Measurements from ENCODE around the gene DUSP3.
"Not testable (repeated sequence)": the region's sequence is repeated elsewhere in the genome, so short reads cannot be mapped to it uniquely, and the experiment has no call there.

Gene DUSP3

GRCh38 chr17:43799047-43799446 is 20.3 kb upstream of the DUSP3 start:
- DNase-seq, result no peak

- not testable (repeated sequence) for DNase-seq
Observed at GRCh38 chr17:43798024-43798423, 19.2 kb upstream of the DUSP3 start.

DNA sequence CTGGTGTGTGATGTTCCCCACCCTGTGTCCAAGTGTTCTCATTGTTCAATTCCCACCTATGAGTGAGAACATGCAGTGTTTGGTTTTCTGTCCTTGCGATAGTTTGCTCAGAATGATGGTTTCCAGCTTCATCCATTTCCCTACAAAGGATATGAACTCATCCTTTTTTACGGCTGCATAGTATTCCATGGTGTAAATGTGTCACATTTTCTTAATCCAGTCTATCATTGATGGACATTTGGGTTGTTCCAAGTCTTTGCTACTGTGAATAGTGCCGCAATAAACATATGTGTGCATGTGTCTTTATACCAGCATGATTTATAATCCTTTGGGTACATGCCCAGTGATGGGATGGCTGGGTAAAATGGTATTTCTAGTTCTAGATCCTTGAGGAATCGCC is 13.9 kb upstream of the DUSP3 start:
- not testable (repeated sequence) for DNase-seq

- DNase-seq, result peak; percentile 46
Observed at GRCh38 chr17:43791589-43791988, 12.8 kb upstream of the DUSP3 start.

- DNase-seq, result no peak
Observed at GRCh38 chr17:43790311-43790940, 11.6 kb upstream of the DUSP3 start.

GRCh38 chr17:43789482-43789881 is 10.7 kb upstream of the DUSP3 start:
- no peak for DNase-seq

- no peak for DNase-seq
Observed at GRCh38 chr17:43788540-43788939, 9.8 kb upstream of the DUSP3 start.

GRCh38 chr17:43787728-43788127 is 9.0 kb upstream of the DUSP3 start:
- no peak for DNase-seq

DNA sequence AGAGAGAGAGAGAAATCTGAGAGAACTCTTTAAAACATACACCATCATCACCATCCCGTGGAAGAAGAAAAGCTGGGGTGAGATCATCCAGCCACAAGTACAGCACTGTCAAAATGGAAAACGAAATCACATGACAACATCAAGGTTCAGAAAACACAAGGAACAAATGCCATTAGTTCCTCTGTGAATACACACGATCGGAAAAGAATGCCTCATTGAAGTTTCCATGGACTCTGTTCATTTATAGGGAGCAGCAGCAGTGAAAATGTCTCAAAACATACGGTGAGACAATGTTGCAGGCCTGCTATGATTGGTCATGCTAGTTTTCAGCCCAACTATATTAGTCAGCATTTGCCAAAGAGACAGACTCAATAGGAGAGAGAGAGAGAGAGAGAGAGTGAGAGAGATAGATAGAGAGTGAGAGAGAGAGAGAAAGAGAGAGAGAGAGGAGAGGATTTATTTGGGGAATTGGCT is 5.9 kb upstream of the DUSP3 start:
- DNase-seq, result no peak

- no peak for DNase-seq
Observed at GRCh38 chr17:43784068-43784467, 5.3 kb upstream of the DUSP3 start.

DNA sequence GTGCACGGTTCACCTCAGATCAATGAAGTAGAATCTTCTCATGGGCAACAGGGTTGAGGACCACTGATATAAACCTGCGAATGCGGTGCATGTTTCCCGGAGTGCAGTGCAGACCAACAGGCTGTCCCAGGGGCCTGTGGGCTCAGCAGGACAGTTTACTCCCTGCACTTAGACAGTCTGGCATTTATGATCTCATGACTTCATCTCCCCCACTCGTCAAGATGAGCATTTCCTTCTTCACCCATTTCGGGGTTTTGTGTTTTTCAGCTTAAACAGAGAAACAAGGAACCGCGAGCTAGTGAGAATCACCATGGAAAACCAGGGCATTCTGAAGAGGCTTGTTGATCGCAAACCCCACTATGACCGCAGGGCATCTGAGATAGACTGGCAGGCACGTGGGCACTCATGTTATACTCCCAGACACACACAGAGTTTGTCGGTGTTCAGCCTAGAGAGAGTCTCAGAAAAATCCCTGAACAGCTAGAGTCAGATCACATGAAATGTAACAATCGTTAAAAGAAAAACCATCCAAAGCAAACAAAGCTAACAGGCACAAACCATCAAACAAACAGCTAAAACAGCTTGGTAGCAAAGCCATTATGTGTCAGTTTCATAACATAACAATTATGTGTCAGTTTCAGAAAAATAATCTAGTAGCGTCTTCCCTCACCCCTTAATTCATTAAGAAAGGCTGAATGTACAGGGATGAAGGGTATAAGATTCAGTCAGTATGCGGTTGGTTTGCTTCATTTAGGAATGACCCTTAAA is 4.3 kb upstream of the DUSP3 start:
- no peak for DNase-seq

GRCh38 chr17:43780135-43780534 is 1.4 kb upstream of the DUSP3 start, which contains the start of gene CFAP97D1:
Gene CFAP97D1 (plus strand): TSS chr17:43780435. CDS start chr17:43780463, 28 bp downstream.
- DNase-seq, result no peak

DNA sequence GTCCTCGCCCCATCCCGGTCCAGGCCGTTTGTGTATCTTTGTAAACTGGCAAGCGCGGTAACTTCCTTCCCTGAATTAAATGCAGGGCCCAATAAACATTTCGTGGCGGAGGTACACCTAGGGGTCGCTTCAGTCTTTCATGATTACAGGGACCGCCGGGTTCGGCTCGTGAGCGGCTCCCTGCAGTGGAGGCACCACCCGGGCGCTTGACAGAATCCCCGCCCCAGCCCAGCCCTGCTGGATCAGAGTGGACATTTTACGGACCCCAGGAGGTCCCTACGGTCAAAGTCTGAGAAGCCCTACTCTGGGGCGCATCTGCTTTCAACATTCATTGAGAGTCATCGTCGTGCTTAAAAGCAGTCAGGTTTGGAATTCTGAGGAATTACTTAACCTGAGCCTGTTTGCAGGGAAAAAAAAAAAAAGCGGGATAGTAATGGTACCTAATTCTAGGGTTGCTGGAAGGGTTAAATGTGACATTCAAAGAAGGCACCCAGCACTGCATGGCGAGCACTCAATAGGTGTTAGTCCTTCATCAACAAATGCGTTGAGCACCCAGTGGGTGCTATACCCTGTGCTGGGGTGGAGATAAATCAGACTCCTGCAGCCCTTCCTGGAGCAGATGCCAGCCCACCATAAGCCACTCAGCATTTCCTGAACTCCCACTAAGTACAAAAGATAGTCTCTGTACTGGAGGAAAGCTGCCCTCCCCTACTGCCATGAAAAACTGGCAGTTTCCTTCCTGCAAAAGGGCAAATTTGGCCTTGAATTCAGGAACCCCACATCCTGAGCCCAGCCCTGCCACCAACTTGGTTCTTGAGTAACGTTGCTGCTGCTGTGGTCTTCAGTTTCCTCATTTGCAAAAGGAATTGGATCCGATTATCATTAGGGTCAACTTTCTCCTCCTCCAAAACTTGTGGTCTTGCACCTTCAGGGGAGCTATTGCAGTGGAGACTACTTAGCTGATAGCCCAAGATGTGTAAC is 658 bp upstream of the DUSP3 start:
- peak; percentile 54 for DNase-seq

DNA sequence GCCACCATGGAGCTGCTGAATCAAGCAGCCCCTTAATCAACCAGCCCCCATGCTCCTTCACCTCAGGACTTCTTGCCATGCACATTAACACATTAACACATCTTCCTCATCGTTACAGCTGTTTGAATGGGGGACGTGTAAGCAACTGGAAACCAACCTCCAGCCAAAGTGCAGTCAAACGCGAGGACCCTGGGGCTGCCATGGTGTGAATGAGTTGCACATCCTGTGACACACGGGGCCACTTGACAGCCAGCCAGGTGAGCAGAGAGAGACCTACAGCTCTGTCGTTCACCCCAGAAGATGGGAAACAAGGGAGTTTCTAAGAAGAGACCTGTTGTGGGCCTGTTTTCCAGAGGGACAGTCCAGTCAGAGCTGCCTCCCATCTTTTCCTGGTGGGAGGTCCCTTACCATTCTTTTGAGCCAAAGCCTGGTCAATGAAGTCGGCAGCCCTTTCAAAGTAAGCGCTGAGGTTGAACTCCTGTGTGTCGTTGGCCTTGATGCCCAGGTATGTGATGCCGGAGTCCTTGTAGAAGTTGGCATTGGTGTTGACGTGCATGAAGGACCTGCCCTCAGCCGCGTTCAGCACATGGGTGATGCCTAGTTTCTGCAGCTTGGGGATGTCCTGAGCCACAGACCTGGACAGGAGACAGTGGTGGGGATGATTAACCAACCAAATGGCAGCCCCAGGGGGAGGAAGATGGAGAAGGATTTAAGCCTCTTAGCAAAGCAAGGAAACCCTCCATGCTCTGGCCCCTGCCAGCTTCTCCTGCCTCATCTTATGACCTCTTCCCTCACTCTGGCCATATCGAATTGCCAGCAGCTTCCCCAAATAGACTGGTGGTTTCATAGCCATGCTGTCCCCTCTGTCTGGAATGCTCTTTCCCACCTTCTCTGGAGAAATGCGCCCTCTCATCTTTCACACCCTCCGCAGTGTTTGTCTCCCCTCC is 4.2 kb downstream of the DUSP3 start:
- DNase-seq, result no peak

- peak; percentile 95 for DNase-seq
Observed at GRCh38 chr17:43772877-43773648, 5.7 kb downstream of the DUSP3 start.

DNA sequence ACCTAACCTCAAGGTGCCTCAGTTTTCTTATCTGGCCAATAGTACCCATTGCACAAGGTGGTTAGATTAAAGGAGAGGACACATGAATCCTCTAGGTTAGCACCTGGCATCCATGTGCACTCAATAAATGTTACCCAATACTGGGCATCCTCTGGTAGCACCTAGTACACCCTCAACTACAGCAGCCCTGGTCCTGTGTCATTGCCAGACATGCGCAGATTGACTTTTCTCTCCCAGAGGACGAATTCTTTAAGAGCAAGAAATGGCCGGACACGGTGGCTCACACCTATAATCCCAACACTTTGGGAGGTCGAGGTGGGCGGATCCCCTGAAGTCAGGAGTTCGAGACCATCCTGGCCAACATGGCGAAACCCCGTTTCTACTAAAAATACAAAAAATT is 7.3 kb downstream of the DUSP3 start:
- DNase-seq, result no peak

- DNase-seq, result no peak
Observed at GRCh38 chr17:43770957-43771356, 7.8 kb downstream of the DUSP3 start.

DNA sequence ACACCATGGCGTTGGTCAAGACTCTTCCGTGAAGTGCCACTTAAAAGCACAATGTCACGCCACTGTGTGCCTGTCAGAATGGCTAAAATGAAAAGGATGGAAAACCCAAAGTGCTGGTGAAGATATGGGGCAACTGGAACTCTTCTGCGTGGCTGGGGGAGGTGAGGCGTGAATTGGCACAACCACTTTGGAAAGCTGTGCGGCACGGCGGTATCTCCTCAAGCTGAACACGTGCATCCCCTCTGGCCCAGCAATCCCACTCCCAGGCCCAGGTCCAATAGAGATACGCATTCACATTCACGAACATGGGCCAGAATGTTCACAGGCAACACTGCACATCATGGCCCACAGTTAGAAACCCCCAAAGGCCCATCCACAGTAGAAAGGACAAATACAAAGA is 8.9 kb downstream of the DUSP3 start:
- DNase-seq, result no peak

- no peak for DNase-seq
Observed at GRCh38 chr17:43769426-43769825, 9.4 kb downstream of the DUSP3 start.

- no peak for DNase-seq
Observed at GRCh38 chr17:43768943-43769342, 9.8 kb downstream of the DUSP3 start.

GRCh38 chr17:43768382-43768781 is 10.4 kb downstream of the DUSP3 start:
- peak; percentile 72 for DNase-seq

All from hematopoietic multipotent progenitor cell treated with erythropoietin and hydrocortisone succinate and interleukin-3 and kit ligand, for 6 days (in vitro differentiated cells).